Calu3 (cell line): ENCODE results near the gene YOD1. TPM values are rescaled to one million over a fixed set of nuclear protein-coding genes. Genes with fewer than 3 reads are reported as not detected.

Experiments
- BruUV-seq: library from RNA; stranded (reverse); fragments of 400-500 nt; replicated peaks from 2 replicates; lab custom pipeline; 2021; lab: Mats Ljungman, UMichigan
- CTCF ChIA-PET: fragments of 300-600 bp; sonication (Branson Sonifier 250); formaldehyde crosslinking; loops from one replicate; lab custom pipeline; 2022; ENCODE audit warnings: antibody characterized with exemption; lab: Charles Lee
- DNase-seq: peaks from one replicate; pipeline ENCODE4 v3.0.0; 2022
- H3K27ac Mint-ChIP-seq: one replicate; pipeline ENCODE4 v1.8.0; 2022; ENCODE audit warnings: mixed read lengths; ENCODE audit not compliant: unreplicated experiment
- H3K27me3 Mint-ChIP-seq: one replicate; pipeline ENCODE4 v1.8.0; 2022; ENCODE audit warnings: mixed read lengths; ENCODE audit not compliant: unreplicated experiment
- H3K36me3 Mint-ChIP-seq: one replicate; pipeline ENCODE4 v1.8.0; 2022; ENCODE audit warnings: mild to moderate bottlenecking, moderate library complexity, mixed read lengths; ENCODE audit not compliant: insufficient read depth, unreplicated experiment
- H3K4me1 Mint-ChIP-seq: one replicate; pipeline ENCODE4 v1.8.0; 2022; ENCODE audit warnings: mild to moderate bottlenecking, low read depth, mixed read lengths; ENCODE audit not compliant: unreplicated experiment
- H3K4me3 Mint-ChIP-seq: one replicate; pipeline ENCODE4 v1.8.0; 2022; ENCODE audit warnings: mild to moderate bottlenecking, low read depth, moderate library complexity, mixed read lengths; ENCODE audit not compliant: unreplicated experiment
- H3K9me3 Mint-ChIP-seq: one replicate; pipeline ENCODE4 v1.8.0; 2022; ENCODE audit warnings: low read depth, mixed read lengths; ENCODE audit not compliant: unreplicated experiment
- CTCF ChIP-seq: fragments of 200-600 bp; IDR thresholded peaks from one replicate; pipeline ENCODE4 v1.8.0; 2022; ENCODE audit warnings: antibody characterized with exemption; ENCODE audit not compliant: unreplicated experiment
- intact Hi-C: fragments of 100-400 bp; cut with micrococcal nuclease; formaldehyde crosslinking; loops from one replicate; pipeline ENCODE4 v1.10.0; 2022; ENCODE audit not compliant: unreplicated experiment
- total RNA-seq: library from RNA; stranded (reverse); gene quantifications from 2 replicates; pipeline ENCODE4 v1.2.3, GENCODE V29; 2022

YOD1 gene
- total RNA-seq, 1 experiment from 2014 or later: 22.4 TPM

- CTCF ChIA-PET: interaction anchor here (0.6 to 4.7 kb wide), 4 partner anchors 9 to 18 kb away, joined by 3 to 25 read pairs (median 14); no protein-coding TSS in a partner anchor
- no peak overlapping the region for H3K4me3 Mint-ChIP-seq
- H3K4me1 Mint-ChIP-seq: peaks cover 91% of the 10 kb centered on the region
- H3K36me3 Mint-ChIP-seq: peaks cover 69% of the 10 kb centered on the region
- DNase-seq: no peak
- no peaks in the 10 kb centered on the region for H3K27me3 Mint-ChIP-seq
- H3K27ac Mint-ChIP-seq: peak overlapping the region; percentile 98
- no TSS peak for BruUV-seq
- intact Hi-C loops: no loop called here
- no peaks in the 10 kb centered on the region for H3K9me3 Mint-ChIP-seq
- TF ChIP-seq CTCF: no peak
Observed at GRCh38 chr1:207019161-207019560, 31.8 kb downstream of the YOD1 start.

- no peaks in the 10 kb centered on the region for H3K27me3 Mint-ChIP-seq
- H3K9me3 Mint-ChIP-seq: no peaks in the 10 kb centered on the region
- H3K4me1 Mint-ChIP-seq: peaks cover 91% of the 10 kb centered on the region
- H3K36me3 Mint-ChIP-seq: peaks cover 64% of the 10 kb centered on the region
- no TSS peak for BruUV-seq
- intact Hi-C loops: no loop called here
- CTCF ChIA-PET: interaction anchor here (0.7 to 4.7 kb wide), 7 partner anchors 9 to 36 kb away, joined by 3 to 25 read pairs (median 4); partner anchors contain the start of genes C1orf116 and PFKFB2
- TF ChIP-seq CTCF: no peak
- no peak for DNase-seq
- H3K4me3 Mint-ChIP-seq: no peak overlapping the region
- H3K27ac Mint-ChIP-seq: peak overlapping the region; percentile 98
Observed at GRCh38 chr1:207018707-207019106, 32.3 kb downstream of the YOD1 start.

GRCh38 chr1:207017615-207018559 lies 33.1 kb downstream of the YOD1 start:
- no peak for DNase-seq
- H3K4me3 Mint-ChIP-seq: no peak overlapping the region
- H3K4me1 Mint-ChIP-seq: peaks cover 89% of the 10 kb centered on the region
- H3K36me3 Mint-ChIP-seq: peaks cover 56% of the 10 kb centered on the region
- H3K27me3 Mint-ChIP-seq: no peaks in the 10 kb centered on the region
- H3K9me3 Mint-ChIP-seq: no peaks in the 10 kb centered on the region
- TF ChIP-seq CTCF: no peak
- H3K27ac Mint-ChIP-seq: peak overlapping the region; percentile 98
- CTCF ChIA-PET: interaction anchor here (0.7 to 4.7 kb wide), 7 partner anchors 8 to 35 kb away, joined by 3 to 25 read pairs (median 4); partner anchors contain the start of genes C1orf116 and PFKFB2
- no TSS peak for BruUV-seq
- intact Hi-C loops: no loop called here

- Mint-ChIP-seq H3K27ac (no peak overlapping the region), H3K9me3 (peaks cover 7% of the 10 kb centered on the region), H3K36me3 (peaks cover 35% of the 10 kb centered on the region), H3K27me3 (no peaks in the 10 kb centered on the region), H3K4me3 (no peak overlapping the region), H3K4me1 (peaks cover 89% of the 10 kb centered on the region)
- no TSS peak for BruUV-seq
- DNase-seq: no peak
- CTCF ChIA-PET: no interaction called here
- TF ChIP-seq CTCF: no peak
- intact Hi-C loops: no loop called here
Observed at GRCh38 chr1:207015791-207016190, 35.2 kb downstream of the YOD1 start.
